ENCODE data around the gene SDC1.
"Not testable (repeated sequence)": the region's sequence is repeated elsewhere in the genome, so short reads cannot be mapped to it uniquely, and the experiment has no call there.

The SDC1 gene, protein sequence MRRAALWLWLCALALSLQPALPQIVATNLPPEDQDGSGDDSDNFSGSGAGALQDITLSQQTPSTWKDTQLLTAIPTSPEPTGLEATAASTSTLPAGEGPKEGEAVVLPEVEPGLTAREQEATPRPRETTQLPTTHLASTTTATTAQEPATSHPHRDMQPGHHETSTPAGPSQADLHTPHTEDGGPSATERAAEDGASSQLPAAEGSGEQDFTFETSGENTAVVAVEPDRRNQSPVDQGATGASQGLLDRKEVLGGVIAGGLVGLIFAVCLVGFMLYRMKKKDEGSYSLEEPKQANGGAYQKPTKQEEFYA

GRCh38 chr2:20224716-20225293 lies at the start of gene SDC1:
Gene SDC1, minus strand, starts transcription at chr2:20225130. Its CDS starts 263 bp downstream, at chr2:20224867.
- Histone ChIP-seq H3K36me3 (ENCODE audit: insufficient read depth, low read length) (no peaks in the 10 kb centered on the region), H3K9ac (ENCODE audit: low read depth, low read length) (peak within 1 kb of the TSS; percentile 88), H3K9me3 (ENCODE audit: control insufficient read depth, insufficient read depth, low read length) (no peaks in the 10 kb centered on the region), H3K4me1 (ENCODE audit: insufficient read depth, low read length) (peaks cover 31% of the 10 kb centered on the region)

DNA sequence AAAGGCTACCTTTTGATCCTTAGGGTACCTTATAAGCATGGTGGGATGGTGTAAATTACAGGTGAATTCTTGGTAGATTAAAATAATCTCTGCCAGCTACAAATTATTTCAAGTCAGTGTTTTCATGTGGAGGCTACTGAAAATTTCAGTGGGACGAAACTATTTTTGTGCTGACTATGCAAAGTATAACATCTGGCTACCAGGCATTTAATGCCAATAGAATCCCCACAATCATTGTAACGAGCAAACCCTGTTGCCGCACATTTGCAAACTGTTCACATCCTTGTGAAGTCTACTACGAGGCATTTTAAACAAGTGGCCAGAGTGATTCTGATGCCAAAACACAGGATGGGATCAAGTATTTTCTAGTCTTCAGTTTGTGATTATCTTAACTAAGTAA lies 48.1 kb upstream of the SDC1 start:
- Histone ChIP-seq H3K9ac (ENCODE audit: low read depth, low read length) (no peak overlapping the region), H3K36me3 (ENCODE audit: insufficient read depth, low read length) (no peaks in the 10 kb centered on the region), H3K4me1 (ENCODE audit: insufficient read depth, low read length) (no peaks in the 10 kb centered on the region), H3K9me3 (ENCODE audit: control insufficient read depth, insufficient read depth, low read length) (no peaks in the 10 kb centered on the region)

DNA sequence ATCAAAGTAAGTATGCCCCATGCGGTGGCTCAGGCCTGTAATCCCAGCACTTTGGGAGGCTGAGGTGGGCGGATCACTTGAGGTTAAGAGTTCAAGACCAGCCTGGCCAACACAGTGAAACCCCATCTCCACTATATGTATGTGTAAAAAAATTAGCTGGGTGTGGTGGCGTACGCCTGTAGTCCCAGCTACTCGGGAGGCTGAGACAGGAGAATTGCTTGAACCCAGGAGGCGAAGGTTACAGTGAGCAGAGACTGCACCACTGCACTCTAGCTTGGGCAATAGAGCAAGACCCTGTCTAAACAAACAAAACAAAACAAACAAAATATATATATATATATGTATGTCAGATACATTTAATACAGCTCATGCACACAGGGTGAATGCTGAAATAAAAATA lies 43.4 kb upstream of the SDC1 start:
- H3K9ac ChIP-seq (ENCODE audit: low read depth, low read length); H3K36me3 ChIP-seq (ENCODE audit: insufficient read depth, low read length); H3K4me1 ChIP-seq (ENCODE audit: insufficient read depth, low read length); H3K9me3 ChIP-seq (ENCODE audit: control insufficient read depth, insufficient read depth, low read length): not testable (repeated sequence)

GRCh38 chr2:20267529-20267928 lies 42.6 kb upstream of the SDC1 start:
- Histone ChIP-seq H3K9ac (ENCODE audit: low read depth, low read length) (no peak overlapping the region), H3K36me3 (ENCODE audit: insufficient read depth, low read length) (no peaks in the 10 kb centered on the region), H3K4me1 (ENCODE audit: insufficient read depth, low read length) (no peaks in the 10 kb centered on the region), H3K9me3 (ENCODE audit: control insufficient read depth, insufficient read depth, low read length) (no peaks in the 10 kb centered on the region)

GRCh38 chr2:20264629-20265028 lies 39.7 kb upstream of the SDC1 start:
- Histone ChIP-seq H3K9ac (ENCODE audit: low read depth, low read length) (no peak overlapping the region), H3K4me1 (ENCODE audit: insufficient read depth, low read length) (no peaks in the 10 kb centered on the region), H3K36me3 (ENCODE audit: insufficient read depth, low read length) (peaks cover 4% of the 10 kb centered on the region; the same call in 1 of the 2 replicates), H3K9me3 (ENCODE audit: control insufficient read depth, insufficient read depth, low read length) (no peaks in the 10 kb centered on the region)

DNA sequence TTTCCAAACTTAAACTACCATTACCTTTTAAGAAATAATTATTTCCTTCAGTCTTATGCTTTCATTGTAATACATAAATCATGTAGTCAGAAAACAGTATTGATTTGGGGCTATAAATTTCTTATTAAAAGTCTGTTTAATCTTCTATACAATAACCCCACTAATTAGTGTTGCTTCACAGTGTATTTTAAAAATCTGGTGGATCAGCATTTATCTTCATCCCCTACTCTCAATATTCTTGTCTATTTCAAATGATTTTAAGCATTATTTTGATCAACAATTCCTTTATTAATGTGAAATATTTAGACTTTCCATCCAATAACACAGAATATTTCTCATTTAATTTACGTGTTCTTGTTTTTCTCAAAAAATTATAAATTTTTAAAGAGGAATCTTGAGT lies 32.5 kb upstream of the SDC1 start:
- Histone ChIP-seq H3K9ac (ENCODE audit: low read depth, low read length) (no peak overlapping the region), H3K36me3 (ENCODE audit: insufficient read depth, low read length) (peaks cover 16% of the 10 kb centered on the region), H3K9me3 (ENCODE audit: control insufficient read depth, insufficient read depth, low read length) (no peaks in the 10 kb centered on the region), H3K4me1 (ENCODE audit: insufficient read depth, low read length) (no peaks in the 10 kb centered on the region)

DNA sequence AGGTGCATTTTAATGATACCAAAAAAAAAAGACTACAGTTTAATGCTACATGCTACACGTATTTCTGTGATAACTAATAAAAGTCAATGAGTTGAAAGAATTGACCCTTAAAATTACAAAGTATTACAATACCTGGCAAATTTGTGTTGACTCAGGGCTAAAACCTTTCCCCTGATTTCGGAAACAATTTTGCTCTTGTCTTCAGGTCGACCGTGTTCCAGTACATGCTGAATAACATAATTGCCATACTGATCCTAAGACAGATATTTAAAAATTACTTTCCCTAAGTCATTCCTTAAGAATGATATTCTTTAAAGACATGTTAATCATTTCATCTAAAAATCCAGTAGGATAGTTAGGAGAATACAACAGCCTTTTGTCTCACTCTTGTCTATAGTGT lies 29.8 kb upstream of the SDC1 start:
- Histone ChIP-seq H3K4me1 (ENCODE audit: insufficient read depth, low read length) (no peaks in the 10 kb centered on the region), H3K9ac (ENCODE audit: low read depth, low read length) (no peak overlapping the region), H3K9me3 (ENCODE audit: control insufficient read depth, insufficient read depth, low read length) (no peaks in the 10 kb centered on the region), H3K36me3 (ENCODE audit: insufficient read depth, low read length) (peaks cover 17% of the 10 kb centered on the region)

DNA sequence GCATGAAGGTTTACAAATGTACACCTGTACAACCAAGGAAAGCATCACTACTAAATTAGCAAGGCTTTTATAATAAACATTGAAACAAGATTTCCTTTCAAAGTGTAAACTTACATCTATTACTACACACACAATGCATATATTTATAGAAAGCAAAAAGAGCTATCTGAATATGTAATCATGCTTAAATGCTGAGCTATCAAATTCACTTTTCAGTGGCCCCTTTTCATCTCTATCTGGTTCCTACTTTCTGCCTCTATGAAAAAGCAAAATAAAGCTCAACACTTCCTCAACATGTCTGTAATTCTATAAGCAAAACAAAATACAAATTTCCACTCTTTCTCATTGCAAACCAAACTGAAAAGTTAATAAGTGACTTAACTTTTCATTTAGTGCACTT lies 25.5 kb upstream of the SDC1 start:
- Histone ChIP-seq H3K36me3 (ENCODE audit: insufficient read depth, low read length) (peaks cover 17% of the 10 kb centered on the region), H3K4me1 (ENCODE audit: insufficient read depth, low read length) (no peaks in the 10 kb centered on the region), H3K9ac (ENCODE audit: low read depth, low read length) (no peak overlapping the region), H3K9me3 (ENCODE audit: control insufficient read depth, insufficient read depth, low read length) (no peaks in the 10 kb centered on the region)

DNA sequence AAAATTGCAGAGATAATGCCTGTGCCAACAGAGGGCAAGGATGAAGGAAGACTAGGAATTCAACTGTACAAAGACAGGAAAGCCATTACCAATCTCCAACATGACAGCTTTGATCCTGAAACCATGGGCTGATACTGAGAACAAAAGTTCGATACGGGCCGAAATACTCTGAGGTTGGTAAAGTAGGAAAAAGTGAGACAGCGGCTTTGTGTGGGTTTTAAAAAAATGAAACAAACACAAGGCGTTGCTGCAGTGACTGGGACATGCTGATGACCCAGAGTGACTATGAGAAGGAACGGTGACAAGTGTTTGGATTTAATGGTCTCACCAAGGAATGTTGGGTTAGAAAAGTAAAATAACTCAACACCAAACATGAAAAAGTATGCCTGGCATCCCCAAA lies 24.2 kb upstream of the SDC1 start:
- peaks cover 13% of the 10 kb centered on the region; the same call in 1 of the 2 replicates for H3K36me3 ChIP-seq (ENCODE audit: insufficient read depth, low read length)
- no peaks in the 10 kb centered on the region for H3K9me3 ChIP-seq (ENCODE audit: control insufficient read depth, insufficient read depth, low read length)
- no peak overlapping the region for H3K9ac ChIP-seq (ENCODE audit: low read depth, low read length)
- no peaks in the 10 kb centered on the region for H3K4me1 ChIP-seq (ENCODE audit: insufficient read depth, low read length)

GRCh38 chr2:20247084-20247483 lies 22.2 kb upstream of the SDC1 start:
- H3K4me1 ChIP-seq (ENCODE audit: insufficient read depth, low read length): no peaks in the 10 kb centered on the region; the same call in 1 of the 2 replicates
- H3K36me3 ChIP-seq (ENCODE audit: insufficient read depth, low read length): 0 out of 2 replicates have a peak, but pooled peaks cover 5% of the 10 kb centered on the region

GRCh38 chr2:20243637-20244036 lies 18.7 kb upstream of the SDC1 start:
- not testable (repeated sequence) for H3K9me3 ChIP-seq (ENCODE audit: control insufficient read depth, insufficient read depth, low read length); H3K36me3 ChIP-seq (ENCODE audit: insufficient read depth, low read length); H3K9ac ChIP-seq (ENCODE audit: low read depth, low read length); H3K4me1 ChIP-seq (ENCODE audit: insufficient read depth, low read length)

More at GRCh38 chr2:20247084-20247483, 22.2 kb upstream of the SDC1 start:
- Histone ChIP-seq H3K9ac (ENCODE audit: low read depth, low read length) (no peak overlapping the region), H3K9me3 (ENCODE audit: control insufficient read depth, insufficient read depth, low read length) (no peaks in the 10 kb centered on the region)

DNA sequence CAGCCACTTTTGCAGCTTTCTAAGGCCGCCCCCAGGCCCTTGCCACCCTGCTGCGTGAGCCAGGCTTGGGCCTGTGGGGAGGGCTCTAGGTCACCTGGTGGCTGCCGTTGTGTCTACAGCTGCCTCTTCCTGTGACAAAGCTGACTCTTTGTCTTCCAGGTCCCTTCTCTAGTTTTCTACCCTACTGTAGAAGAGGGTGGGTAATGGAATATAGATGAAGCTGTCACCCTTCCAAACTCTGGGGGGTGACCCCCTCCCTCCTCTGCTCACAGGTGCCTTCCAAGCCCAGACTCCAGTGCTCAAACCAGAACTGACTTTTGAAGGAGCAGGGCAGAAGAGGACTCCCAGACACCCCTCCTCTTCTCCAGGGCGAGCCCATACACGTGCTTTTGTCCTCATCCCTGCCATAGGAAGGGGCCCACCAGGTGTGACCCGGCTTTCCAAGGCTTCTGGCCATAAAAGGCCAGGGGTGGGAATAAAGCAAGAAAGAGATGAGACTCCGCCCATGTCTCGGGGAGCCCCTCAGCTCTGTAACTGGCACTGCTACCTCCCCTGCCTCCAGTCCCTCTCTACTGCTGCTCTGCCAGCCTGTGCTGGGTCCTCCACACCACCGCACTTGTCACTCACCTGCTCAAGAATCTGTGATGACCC lies 17.9 kb upstream of the SDC1 start:
- no peaks in the 10 kb centered on the region; the same call in 1 of the 2 replicates for H3K4me1 ChIP-seq (ENCODE audit: insufficient read depth, low read length)
- no peaks in the 10 kb centered on the region for H3K36me3 ChIP-seq (ENCODE audit: insufficient read depth, low read length)
- H3K9me3 ChIP-seq (ENCODE audit: control insufficient read depth, insufficient read depth, low read length): no peaks in the 10 kb centered on the region
- no peak overlapping the region for H3K9ac ChIP-seq (ENCODE audit: low read depth, low read length)

DNA sequence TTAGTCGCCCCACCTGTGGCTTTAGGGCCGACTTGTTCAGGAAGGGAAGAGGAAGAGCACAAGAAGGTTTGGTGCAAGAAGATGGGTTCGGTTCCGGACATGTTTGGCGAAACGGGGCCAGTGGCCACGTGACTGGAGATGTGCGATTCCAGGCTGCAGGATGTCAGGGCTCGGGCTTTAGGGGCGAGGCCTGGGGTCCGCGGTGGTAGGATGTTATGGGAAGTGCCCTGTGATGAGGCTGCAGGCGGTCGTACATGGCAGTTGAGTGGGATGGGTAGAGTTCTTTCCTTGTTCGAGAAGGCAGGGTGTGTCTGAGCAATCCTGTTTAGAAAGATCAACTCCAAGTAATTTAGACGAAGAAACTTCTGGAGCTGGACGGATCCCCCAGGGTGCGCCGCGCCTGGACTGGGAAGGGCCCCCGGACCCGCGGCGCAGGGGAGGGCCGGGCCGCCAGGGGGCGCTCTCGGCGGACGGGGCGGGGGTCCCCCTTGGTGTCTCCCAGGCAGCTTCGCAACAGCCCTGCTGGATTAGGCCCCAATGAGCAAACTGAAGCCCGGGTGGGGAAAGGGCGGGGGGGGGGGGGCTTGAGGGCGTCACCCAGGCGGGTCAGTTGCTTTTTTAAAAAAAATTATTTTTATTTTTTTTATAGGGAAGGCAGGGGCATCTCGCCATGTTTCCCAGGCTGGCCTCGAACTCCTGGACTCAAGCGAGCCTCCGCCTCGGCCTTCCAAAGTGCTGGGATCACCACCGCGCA lies 17.2 kb upstream of the SDC1 start:
- Histone ChIP-seq H3K36me3 (ENCODE audit: insufficient read depth, low read length) (no peaks in the 10 kb centered on the region), H3K9ac (ENCODE audit: low read depth, low read length) (no peak overlapping the region), H3K4me1 (ENCODE audit: insufficient read depth, low read length) (no peaks in the 10 kb centered on the region; the same call in 1 of the 2 replicates), H3K9me3 (ENCODE audit: control insufficient read depth, insufficient read depth, low read length) (no peaks in the 10 kb centered on the region)

GRCh38 chr2:20240291-20240690 lies 15.4 kb upstream of the SDC1 start:
- H3K4me1 ChIP-seq (ENCODE audit: insufficient read depth, low read length); H3K9me3 ChIP-seq (ENCODE audit: control insufficient read depth, insufficient read depth, low read length): not testable (repeated sequence)

More at GRCh38 chr2:20240291-20240690, 15.4 kb upstream of the SDC1 start:
- H3K9ac ChIP-seq (ENCODE audit: low read depth, low read length); H3K36me3 ChIP-seq (ENCODE audit: insufficient read depth, low read length): not testable (repeated sequence)

All from ES-I3 (cell line).